HCT116 (cell line): ENCODE measurements around the gene XPNPEP3. TPM values are rescaled to one million over a fixed set of nuclear protein-coding genes. Genes with fewer than 3 reads are reported as not detected.

Experiments
- ATAC-seq: fragments of 200-7000 bp; cut with Tn5 transposase; 2 replicates; pipeline ENCODE4 v1.9.1; 2020; ENCODE audit warnings: mild to moderate bottlenecking, moderate library complexity
- BruUV-seq: library from RNA; stranded (reverse); fragments of 400-500 nt; replicated peaks from 2 replicates; lab custom pipeline; 2021; lab: Mats Ljungman, UMichigan
- CTCF ChIA-PET: fragments of 300-600 bp; sonication (Branson Sonifier 250); formaldehyde crosslinking; loops from one replicate; lab custom pipeline; 2021; ENCODE audit warnings: antibody characterized with exemption; lab: Charles Lee
- POLR2A ChIA-PET: fragments of 300-600, 350-600 bp; sonication (Branson Sonifier 250); formaldehyde crosslinking; loops from one replicate; lab custom pipeline; 2021; ENCODE audit warnings: antibody characterized with exemption; lab: Charles Lee
- RAD21 ChIA-PET, 2 experiments: fragments of 300-600 bp; sonication (Branson Sonifier 250); formaldehyde crosslinking; loops; one replicate each; lab custom pipeline; 2023; ENCODE audit warnings: low total read pairs in 2 of 2; ENCODE audit not compliant: uncharacterized antibody in 2 of 2, unreplicated experiment in 2 of 2, low non-redundant PET in 1 of 2; lab: Charles Lee
- DNase-seq: peaks from one replicate; pipeline ENCODE4 v3.0.0-alpha.2; 2010; ENCODE audit warnings: low read depth, low spot score
- H2AFZ ChIP-seq: fragments of 200-600 bp; shearing (Covaris generic), sonication (generic); 2 replicates; pipeline ENCODE4 v1.6.1; 2017; ENCODE audit warnings: low read depth, mixed run types, mixed read lengths, antibody characterized with exemption, low read length; ENCODE audit not compliant: poor library complexity, severe bottlenecking
- H3K27ac ChIP-seq: 2 replicates; pipeline ENCODE4 v1.5.1; 2012; ENCODE audit warnings: low read depth, low read length
- H3K27me3 ChIP-seq: fragments of 200-600 bp; sonication (generic); 2 replicates; pipeline ENCODE4 v1.6.1; 2016; ENCODE audit warnings: mixed run types, low read length, mixed read lengths; ENCODE audit not compliant: insufficient read depth
- H3K36me3 ChIP-seq, 2 experiments: fragments of 200-500 bp in 1 of 2; fragments of 200-600 bp in 1 of 2; sonication (Bioruptor generic) in 1 of 2; sonication (generic) in 1 of 2; 2 replicates each; pipeline versions ENCODE4 v1.5.1 to v1.6.1; 2014 to 2016; ENCODE audit warnings: low read length in 2 of 2, inconsistent platforms in 1 of 2, mixed read lengths in 1 of 2, mixed run types in 1 of 2; ENCODE audit not compliant: insufficient read depth in 2 of 2, control insufficient read depth in 1 of 2
- H3K4me1 ChIP-seq, 2 experiments: fragments of 200-600 bp in 1 of 2; sonication (generic) in 1 of 2; 2 replicates each; pipeline versions ENCODE4 v1.5.1 to v1.6.1; 2012 to 2017; ENCODE audit warnings: low read length in 2 of 2, inconsistent platforms in 1 of 2, mild to moderate bottlenecking in 1 of 2, mixed read lengths in 1 of 2, mixed run types in 1 of 2, moderate library complexity in 1 of 2; ENCODE audit not compliant: insufficient read depth in 2 of 2, control insufficient read depth in 1 of 2
- H3K4me2 ChIP-seq: fragments of 200-600 bp; sonication (generic); 2 replicates; pipeline ENCODE4 v1.6.1; 2017; ENCODE audit warnings: mixed run types, low read length, mixed read lengths
- H3K4me3 ChIP-seq, 2 experiments: fragments of 200-600 bp in 1 of 2; sonication (generic) in 1 of 2; replicated peaks in 1 of 2; 2 replicates each; pipeline ENCODE4 v1.5.1; 2011 to 2016; ENCODE audit warnings: low read length in 2 of 2, control low read depth in 1 of 2, low read depth in 1 of 2, mild to moderate bottlenecking in 1 of 2, mixed read lengths in 1 of 2, mixed run types in 1 of 2
- H3K79me2 ChIP-seq: fragments of 200-600 bp; sonication (generic); 2 replicates; pipeline ENCODE4 v1.6.1; 2017; ENCODE audit warnings: mild to moderate bottlenecking, mixed run types, low read length, moderate library complexity, mixed read lengths; ENCODE audit not compliant: insufficient read depth
- H3K9ac ChIP-seq: fragments of 200-600 bp; sonication (generic); 2 replicates; pipeline ENCODE4 v1.6.1; 2016; ENCODE audit warnings: low read length, mixed read lengths
- H3K9me2 ChIP-seq: fragments of 200-600 bp; sonication (generic), shearing (Covaris generic); 2 replicates; pipeline ENCODE4 v1.6.1; 2017; ENCODE audit warnings: mixed run types, mild to moderate bottlenecking, moderate library complexity; ENCODE audit not compliant: insufficient read depth
- H3K9me3 ChIP-seq, 2 experiments: fragments of 200-500 bp in 1 of 2; fragments of 200-600 bp in 1 of 2; sonication (Bioruptor generic) in 1 of 2; sonication (generic) in 1 of 2; 2 replicates each; pipeline ENCODE4 v1.6.1; 2014 to 2017; ENCODE audit warnings: low read length in 2 of 2, mixed read lengths in 2 of 2, inconsistent platforms in 1 of 2, low read depth in 1 of 2, mild to moderate bottlenecking in 1 of 2, mixed run types in 1 of 2, moderate library complexity in 1 of 2; ENCODE audit not compliant: control insufficient read depth in 1 of 2, insufficient read depth in 1 of 2
- H4K20me1 ChIP-seq: fragments of 200-600 bp; sonication (generic), shearing (Covaris generic); 2 replicates; pipeline ENCODE4 v1.6.1; 2017; ENCODE audit warnings: mixed run types, mild to moderate bottlenecking, moderate library complexity; ENCODE audit not compliant: insufficient read depth
- CBX3 ChIP-seq: IDR thresholded peaks from 2 replicates; pipeline ENCODE4 v1.6.1; 2012; ENCODE audit warnings: low read depth
- CEBPB ChIP-seq: IDR thresholded peaks from 2 replicates; pipeline ENCODE4 v1.6.1; 2012; ENCODE audit warnings: low read depth
- ELF1 ChIP-seq: IDR thresholded peaks from 2 replicates; pipeline ENCODE4 v1.6.1; 2012; ENCODE audit warnings: low read depth, borderline replicate concordance
- EZH2 ChIP-seq: fragments of 200-600 bp; sonication (generic); IDR thresholded peaks from 2 replicates; pipeline ENCODE4 v1.6.1; 2017; ENCODE audit warnings: antibody characterized with exemption, mixed run types
- JUND ChIP-seq: IDR thresholded peaks from 2 replicates; pipeline ENCODE4 v1.6.1; 2012
- POLR2A ChIP-seq: IDR thresholded peaks from 2 replicates; pipeline ENCODE4 v1.7.0; 2011; ENCODE audit warnings: borderline replicate concordance; ENCODE audit not compliant: insufficient read depth, insufficient read length; ENCODE audit errors: extremely low read depth
- POLR2AphosphoS5 ChIP-seq: IDR thresholded peaks from 2 replicates; pipeline ENCODE4 v1.6.1; 2011; ENCODE audit warnings: mild to moderate bottlenecking, low read depth, low read length, moderate library complexity
- SRF ChIP-seq: IDR thresholded peaks from 2 replicates; pipeline ENCODE4 v1.6.1; 2012; ENCODE audit warnings: low read depth
- ZFX ChIP-seq: fragments of 450-650 bp; IDR thresholded peaks from 2 replicates; pipeline ENCODE4 v1.6.1; 2017
- intact Hi-C: fragments of 100-400 bp; cut with micrococcal nuclease; formaldehyde crosslinking; loops from 2 replicates; pipeline ENCODE4 v1.10.0; 2022
- total RNA-seq: library from RNA; stranded (reverse); gene quantifications from one replicate; pipeline ENCODE4 v1.2.1, GENCODE V29; 2021; ENCODE audit not compliant: unreplicated experiment
- TF ChIP-seq, protein P1 (sequence below), 3 experiments: fragments of 200-600 bp in 1 of 3; sonication (generic) in 1 of 3; IDR thresholded peaks in 2 of 3; conservative IDR thresholded peaks in 1 of 3; 2 replicates each; pipeline ENCODE4 v1.5.1; 2012 to 2017; ENCODE audit warnings: low read depth in 2 of 3, low read length in 2 of 3, antibody characterized with exemption in 1 of 3, borderline replicate concordance in 1 of 3, control low read depth in 1 of 3, mild to moderate bottlenecking in 1 of 3, mixed read lengths in 1 of 3, mixed run types in 1 of 3, moderate library complexity in 1 of 3; ENCODE audit not compliant: insufficient read depth in 1 of 3
- TF ChIP-seq, protein P2 (sequence below): IDR thresholded peaks from 2 replicates; pipeline ENCODE4 v1.6.1; 2012; ENCODE audit warnings: low read depth
- TF ChIP-seq, protein P3 (sequence below): IDR thresholded peaks from 2 replicates; pipeline ENCODE4 v1.6.1; 2012

XPNPEP3 gene
- total RNA-seq, 1 experiment from 2014 or later = 29.8 TPM

DNA sequence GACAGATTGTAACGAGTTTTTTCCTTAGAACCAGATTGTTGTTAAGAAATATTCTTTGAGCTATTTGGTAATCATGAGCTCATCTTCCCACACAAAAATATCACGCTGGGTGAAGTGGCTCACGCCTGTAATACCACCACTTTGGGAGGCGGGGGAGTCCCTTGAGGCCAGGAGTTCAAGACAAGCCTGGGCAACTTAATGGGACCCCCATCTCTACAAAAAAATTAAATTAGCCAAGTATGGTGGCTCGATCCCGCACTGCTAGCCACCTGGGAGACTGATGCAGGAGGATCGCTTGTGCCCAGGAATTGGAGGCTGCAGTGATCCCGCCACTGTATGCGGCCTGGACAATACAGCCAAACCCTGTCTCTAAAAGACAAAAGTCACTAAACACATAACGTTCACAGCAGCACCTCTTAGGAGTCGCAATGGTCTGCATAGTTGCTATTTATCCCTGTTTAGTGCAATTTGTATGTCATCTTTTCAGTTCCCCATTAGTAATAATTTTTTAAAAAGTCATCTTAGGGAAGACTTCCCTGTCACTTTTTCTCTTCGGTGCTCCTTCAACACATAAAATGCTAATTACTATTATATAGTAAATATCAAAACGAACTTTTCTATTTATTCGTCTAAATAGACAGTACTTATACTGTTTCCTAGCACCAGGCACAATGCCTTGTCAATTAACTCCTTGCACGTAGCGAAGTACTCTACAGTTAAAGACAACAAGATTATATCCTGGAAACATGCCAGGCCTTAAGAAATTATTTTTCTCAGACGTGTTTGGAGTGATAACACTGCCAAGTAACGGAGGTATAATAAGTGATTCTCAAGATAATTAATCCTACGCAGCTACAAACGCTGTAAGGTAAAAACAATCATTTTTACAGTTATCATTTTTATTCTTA, 1.6 kb upstream of the XPNPEP3 start:
- POLR2A ChIA-PET = no interaction called here
- RAD21 ChIA-PET = no interaction called here
- TF ChIP-seq, protein P1, sequence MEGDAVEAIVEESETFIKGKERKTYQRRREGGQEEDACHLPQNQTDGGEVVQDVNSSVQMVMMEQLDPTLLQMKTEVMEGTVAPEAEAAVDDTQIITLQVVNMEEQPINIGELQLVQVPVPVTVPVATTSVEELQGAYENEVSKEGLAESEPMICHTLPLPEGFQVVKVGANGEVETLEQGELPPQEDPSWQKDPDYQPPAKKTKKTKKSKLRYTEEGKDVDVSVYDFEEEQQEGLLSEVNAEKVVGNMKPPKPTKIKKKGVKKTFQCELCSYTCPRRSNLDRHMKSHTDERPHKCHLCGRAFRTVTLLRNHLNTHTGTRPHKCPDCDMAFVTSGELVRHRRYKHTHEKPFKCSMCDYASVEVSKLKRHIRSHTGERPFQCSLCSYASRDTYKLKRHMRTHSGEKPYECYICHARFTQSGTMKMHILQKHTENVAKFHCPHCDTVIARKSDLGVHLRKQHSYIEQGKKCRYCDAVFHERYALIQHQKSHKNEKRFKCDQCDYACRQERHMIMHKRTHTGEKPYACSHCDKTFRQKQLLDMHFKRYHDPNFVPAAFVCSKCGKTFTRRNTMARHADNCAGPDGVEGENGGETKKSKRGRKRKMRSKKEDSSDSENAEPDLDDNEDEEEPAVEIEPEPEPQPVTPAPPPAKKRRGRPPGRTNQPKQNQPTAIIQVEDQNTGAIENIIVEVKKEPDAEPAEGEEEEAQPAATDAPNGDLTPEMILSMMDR (IDR thresholded peaks at IDR 0.05 in 2 of 3, conservative IDR thresholded peaks at IDR 0.05 in 1 of 3; ENCODE audit: borderline replicate concordance in 1 of 3, insufficient read depth in 1 of 3, low read depth in 2 of 3, low read length in 2 of 3) = no peak
- no peak for TF ChIP-seq CEBPB
- no peak for TF ChIP-seq POLR2AphosphoS5
- TF ChIP-seq POLR2A = no peak
- H2AFZ ChIP-seq = no peak overlapping the region
- TSS peak; percentile 37 for BruUV-seq
- intact Hi-C loops = no loop called here
- H3K9me2 ChIP-seq = no peaks in the 10 kb centered on the region
- peak overlapping the region; percentile 92; the same call in 1 of the 2 replicates for H3K27ac ChIP-seq
- peak overlapping the region; percentile 87 for H3K4me2 ChIP-seq
- H3K9me3 ChIP-seq = no peaks in the 10 kb centered on the region
- peaks cover 95% of the 10 kb centered on the region for H3K79me2 ChIP-seq
- no peaks in the 10 kb centered on the region for H3K27me3 ChIP-seq
- DNase-seq (no peak), ATAC-seq (no peak)
- CTCF ChIA-PET = no interaction called here
- H4K20me1 ChIP-seq = peaks cover 15% of the 10 kb centered on the region; the same call in 1 of the 2 replicates
- H3K4me1 ChIP-seq = peaks cover 9 to 15% of the 10 kb centered on the region in 2 experiments
- H3K4me3 ChIP-seq = peak overlapping the region; percentile 99
- H3K9ac ChIP-seq = peak overlapping the region; percentile 99
- peaks cover 9% of the 10 kb centered on the region in 2 experiments; a peak in 3 of 4 replicates for H3K36me3 ChIP-seq

DNA sequence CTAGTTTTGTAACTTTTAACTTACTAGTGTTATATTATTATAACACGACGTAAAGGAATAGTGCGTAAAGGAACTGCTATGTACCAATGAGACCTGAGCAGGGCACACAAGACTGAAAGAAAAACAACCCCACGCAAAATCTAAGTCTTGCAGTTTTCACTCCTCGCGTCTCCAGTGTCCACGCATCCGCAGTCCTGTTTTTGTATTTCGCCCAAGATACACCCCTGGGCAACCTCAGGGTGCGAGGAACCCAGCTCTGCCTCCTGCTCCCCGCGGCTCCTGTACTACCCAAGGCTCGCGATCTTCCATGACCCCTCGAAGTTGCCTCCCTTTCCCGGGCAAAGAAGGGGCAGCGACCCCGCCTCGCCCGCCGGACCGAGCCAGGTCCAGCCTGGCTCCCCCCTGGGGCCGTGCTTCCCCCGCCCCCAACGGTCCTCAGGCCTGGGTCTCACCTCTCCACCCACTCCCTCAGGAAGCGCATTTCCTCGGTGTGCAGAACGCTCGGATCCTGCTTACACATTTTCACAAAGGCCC, 902 bp upstream of the XPNPEP3 start:
- Histone ChIP-seq H2AFZ (no peak overlapping the region), H3K79me2 (peaks cover 95% of the 10 kb centered on the region), H3K9me2 (no peaks in the 10 kb centered on the region), H3K9me3 (no peaks in the 10 kb centered on the region), H3K4me2 (peak overlapping the region; percentile 87), H3K9ac (peak overlapping the region; percentile 99), H3K4me3 (peak overlapping the region; percentile 99), H4K20me1 (peaks cover 14% of the 10 kb centered on the region; the same call in 1 of the 2 replicates), H3K27ac (peak overlapping the region; percentile 92), H3K4me1 (peaks cover 9 to 15% of the 10 kb centered on the region in 2 experiments), H3K27me3 (no peaks in the 10 kb centered on the region), H3K36me3 (peaks cover 5 to 6% of the 10 kb centered on the region in 2 experiments; a peak in 3 of 4 replicates)
- intact Hi-C loops = no loop called here
- ChIA-PET RAD21 (no interaction called here), CTCF (no interaction called here), POLR2A (interaction anchor here (1.2 kb wide), 1 partner anchor 11 kb away, joined by 9 read pairs; no protein-coding TSS in a partner anchor)
- TF ChIP-seq, protein P2, sequence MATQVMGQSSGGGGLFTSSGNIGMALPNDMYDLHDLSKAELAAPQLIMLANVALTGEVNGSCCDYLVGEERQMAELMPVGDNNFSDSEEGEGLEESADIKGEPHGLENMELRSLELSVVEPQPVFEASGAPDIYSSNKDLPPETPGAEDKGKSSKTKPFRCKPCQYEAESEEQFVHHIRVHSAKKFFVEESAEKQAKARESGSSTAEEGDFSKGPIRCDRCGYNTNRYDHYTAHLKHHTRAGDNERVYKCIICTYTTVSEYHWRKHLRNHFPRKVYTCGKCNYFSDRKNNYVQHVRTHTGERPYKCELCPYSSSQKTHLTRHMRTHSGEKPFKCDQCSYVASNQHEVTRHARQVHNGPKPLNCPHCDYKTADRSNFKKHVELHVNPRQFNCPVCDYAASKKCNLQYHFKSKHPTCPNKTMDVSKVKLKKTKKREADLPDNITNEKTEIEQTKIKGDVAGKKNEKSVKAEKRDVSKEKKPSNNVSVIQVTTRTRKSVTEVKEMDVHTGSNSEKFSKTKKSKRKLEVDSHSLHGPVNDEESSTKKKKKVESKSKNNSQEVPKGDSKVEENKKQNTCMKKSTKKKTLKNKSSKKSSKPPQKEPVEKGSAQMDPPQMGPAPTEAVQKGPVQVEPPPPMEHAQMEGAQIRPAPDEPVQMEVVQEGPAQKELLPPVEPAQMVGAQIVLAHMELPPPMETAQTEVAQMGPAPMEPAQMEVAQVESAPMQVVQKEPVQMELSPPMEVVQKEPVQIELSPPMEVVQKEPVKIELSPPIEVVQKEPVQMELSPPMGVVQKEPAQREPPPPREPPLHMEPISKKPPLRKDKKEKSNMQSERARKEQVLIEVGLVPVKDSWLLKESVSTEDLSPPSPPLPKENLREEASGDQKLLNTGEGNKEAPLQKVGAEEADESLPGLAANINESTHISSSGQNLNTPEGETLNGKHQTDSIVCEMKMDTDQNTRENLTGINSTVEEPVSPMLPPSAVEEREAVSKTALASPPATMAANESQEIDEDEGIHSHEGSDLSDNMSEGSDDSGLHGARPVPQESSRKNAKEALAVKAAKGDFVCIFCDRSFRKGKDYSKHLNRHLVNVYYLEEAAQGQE = no peak
- TF ChIP-seq, protein P3, sequence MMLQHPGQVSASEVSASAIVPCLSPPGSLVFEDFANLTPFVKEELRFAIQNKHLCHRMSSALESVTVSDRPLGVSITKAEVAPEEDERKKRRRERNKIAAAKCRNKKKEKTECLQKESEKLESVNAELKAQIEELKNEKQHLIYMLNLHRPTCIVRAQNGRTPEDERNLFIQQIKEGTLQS = no peak
- no peak for TF ChIP-seq ELF1
- TF ChIP-seq SRF = no peak
- no peak for TF ChIP-seq EZH2
- TF ChIP-seq ZFX = peak; percentile 89; the same call in 1 of the 2 replicates
- no peak for TF ChIP-seq CBX3
- TF ChIP-seq JUND = no peak
- DNase-seq (no peak), ATAC-seq (peak; percentile 53)
- BruUV-seq = no TSS peak
